HG03045 (cell line): Measurements from ENCODE around the gene RAPGEF5.

Source experiments
- ATAC-seq: cut with Tn5 transposase; IDR thresholded peaks from one replicate; pipeline ENCODE4 v1.9.1; 2021; ENCODE audit warnings: mild to moderate bottlenecking, moderate library complexity; ENCODE audit not compliant: unreplicated experiment

The RAPGEF5 gene

DNA sequence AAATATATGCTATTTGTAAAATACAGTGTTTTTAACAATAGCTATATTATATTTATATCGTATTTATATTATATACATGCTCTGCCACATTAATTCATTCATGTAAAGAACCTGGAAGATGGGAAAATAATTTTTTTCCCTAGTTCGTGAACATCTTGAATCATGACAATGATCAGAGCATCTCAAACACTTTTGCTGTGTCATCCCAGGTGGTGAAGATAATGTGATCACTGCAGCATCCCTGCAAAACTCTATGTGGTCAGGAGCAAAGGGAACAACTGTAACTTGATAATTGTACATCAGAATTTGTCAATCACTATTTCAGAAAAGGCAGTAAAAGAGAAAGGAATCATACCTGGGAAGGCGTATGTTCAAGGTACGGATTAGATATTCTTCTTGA is 39.3 kb downstream of the RAPGEF5 start:
- ATAC-seq, result no peak

DNA sequence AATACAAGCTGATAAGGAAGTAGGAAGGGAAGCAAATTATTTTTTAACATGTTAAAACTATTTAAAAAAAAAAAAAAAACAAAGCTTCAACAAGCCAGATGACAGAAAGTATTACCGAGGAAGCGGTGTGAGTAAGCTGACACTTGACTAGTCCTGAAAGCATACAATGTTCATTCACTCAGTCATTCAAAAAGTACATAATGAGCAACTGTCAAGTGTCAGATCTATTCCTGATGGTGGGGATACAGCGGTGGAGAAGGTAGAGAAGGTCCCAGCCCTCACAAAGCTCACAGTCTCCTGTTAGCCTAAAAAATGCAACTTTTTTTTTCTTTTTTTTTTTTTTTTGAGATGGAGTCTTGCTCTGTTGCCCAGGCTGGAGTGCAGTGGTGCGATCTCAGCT is 40.0 kb downstream of the RAPGEF5 start:
- no peak for ATAC-seq

- no peak for ATAC-seq
Observed at GRCh38 chr7:22307816-22308215, 49.1 kb downstream of the RAPGEF5 start.

GRCh38 chr7:22305706-22306105 is 51.2 kb downstream of the RAPGEF5 start:
- no peak for ATAC-seq

GRCh38 chr7:22302951-22303423 is 54.0 kb downstream of the RAPGEF5 start:
- no peak for ATAC-seq

GRCh38 chr7:22302193-22302592 is 54.8 kb downstream of the RAPGEF5 start:
- no peak for ATAC-seq

GRCh38 chr7:22301790-22302189 is 55.2 kb downstream of the RAPGEF5 start:
- no peak for ATAC-seq

DNA sequence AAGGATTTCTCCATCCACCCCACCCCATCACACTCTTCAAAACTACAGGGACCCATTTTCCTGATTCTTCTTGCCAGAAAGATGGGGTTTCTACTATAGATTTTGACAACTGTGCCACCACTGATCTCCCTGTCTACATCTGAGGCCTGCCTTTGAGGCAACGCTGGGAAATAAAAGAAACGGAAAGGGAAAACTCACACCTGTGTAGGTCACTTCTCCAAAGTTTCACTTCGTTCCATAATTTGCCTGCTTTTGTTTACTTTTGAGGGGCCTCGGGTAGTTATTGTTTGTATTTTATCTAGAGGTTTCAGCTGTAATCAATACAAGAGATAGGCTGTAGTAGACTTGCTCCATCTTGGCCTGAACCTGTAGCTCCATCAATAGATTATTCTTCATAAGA is 56.1 kb downstream of the RAPGEF5 start:
- no peak for ATAC-seq

- no peak for ATAC-seq
Observed at GRCh38 chr7:22296916-22297315, 60.0 kb downstream of the RAPGEF5 start.

DNA sequence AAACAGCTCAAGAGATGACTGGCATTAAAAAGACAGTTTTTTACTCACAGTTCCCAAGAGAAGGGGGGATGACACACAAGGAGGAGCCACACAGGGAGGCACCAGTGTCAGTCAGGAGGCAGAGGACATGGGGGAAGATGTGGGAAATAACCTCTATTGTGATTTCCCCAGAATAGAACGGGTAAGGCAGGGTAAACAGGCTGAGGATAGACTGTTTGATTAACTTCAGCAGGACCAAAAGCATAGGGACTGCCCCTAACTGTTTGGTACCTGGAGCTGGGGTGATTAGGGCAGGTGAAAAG is 60.7 kb downstream of the RAPGEF5 start:
- ATAC-seq, result no peak

DNA sequence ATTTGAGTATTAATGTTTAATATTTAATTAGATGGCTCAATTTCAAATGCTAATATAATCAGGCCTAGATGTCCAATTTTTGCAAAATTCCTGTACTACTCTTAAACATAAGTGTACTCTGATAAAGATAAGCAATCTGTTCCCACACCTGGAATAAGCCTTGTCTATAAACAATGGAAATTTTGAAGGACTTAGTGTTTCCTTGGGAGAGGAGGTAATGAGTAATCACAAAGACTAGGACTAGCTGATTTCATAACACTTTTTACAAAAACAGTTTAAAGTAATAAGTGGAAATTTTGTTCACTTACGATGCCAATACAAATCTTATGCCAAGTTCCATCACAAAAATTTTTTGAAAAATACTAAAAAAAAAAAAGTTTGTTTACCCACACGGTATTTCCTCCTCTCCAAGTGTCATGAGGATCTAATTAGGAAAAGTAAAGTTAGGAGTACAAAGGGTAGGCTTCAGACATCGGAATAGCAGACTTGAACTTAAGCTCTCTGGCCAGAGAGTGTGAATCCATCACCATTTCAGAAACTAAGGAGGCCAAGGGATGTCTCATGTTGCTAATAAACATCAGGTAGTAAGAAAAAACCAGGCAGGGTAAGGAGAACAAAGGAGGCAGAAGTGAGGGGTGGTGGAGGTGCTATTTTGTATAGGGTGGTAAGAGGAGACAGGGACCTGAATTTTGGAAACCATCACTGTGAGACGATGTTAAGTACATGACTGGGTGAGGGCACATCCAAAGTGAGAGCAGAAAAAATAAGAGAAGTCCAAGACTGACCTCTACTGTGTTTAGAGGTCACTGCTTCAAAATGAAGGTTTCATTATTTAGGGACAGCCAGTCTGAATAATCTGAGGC is 61.3 kb downstream of the RAPGEF5 start:
- ATAC-seq, result no peak

DNA sequence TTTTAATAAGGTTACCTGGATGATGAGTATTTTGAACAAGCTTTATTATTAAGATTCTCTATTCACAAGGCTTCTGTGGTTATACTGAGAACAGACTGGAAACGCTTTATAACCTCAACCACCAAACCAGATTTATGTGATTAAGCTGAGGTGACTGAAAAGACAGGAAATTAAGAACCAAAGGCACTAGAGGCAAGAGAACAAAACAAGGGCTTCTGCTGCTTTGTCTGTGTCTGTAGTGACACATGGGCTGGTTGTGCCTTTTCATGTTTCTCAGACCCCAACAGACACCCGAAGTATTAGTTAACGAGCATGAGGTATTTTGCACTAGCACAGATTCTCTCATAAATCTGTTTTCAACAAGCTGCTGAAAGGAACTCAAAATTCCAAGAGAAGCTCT is 64.4 kb downstream of the RAPGEF5 start:
- no peak for ATAC-seq

DNA sequence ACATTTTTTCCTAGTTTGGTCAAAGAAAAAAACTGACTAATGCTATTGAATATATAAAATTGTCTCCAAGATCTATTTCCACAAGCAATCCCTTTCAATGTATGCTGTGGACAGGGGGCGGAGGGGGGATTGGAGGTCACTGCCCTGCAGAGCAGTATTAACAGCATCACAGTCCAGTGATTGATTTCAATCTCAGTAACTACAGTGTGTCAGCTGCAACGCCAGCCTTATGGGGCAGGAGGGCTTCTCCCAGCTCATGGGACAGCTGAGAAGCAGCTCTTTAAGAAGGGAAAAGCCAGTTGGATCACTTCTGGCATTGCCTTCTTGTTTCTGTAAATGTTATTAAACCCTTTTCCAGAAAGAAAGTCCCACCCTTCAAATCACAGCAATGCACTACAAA is 65.0 kb downstream of the RAPGEF5 start:
- no peak for ATAC-seq

- ATAC-seq, result no peak
Observed at GRCh38 chr7:22288202-22288601, 68.8 kb downstream of the RAPGEF5 start.

DNA sequence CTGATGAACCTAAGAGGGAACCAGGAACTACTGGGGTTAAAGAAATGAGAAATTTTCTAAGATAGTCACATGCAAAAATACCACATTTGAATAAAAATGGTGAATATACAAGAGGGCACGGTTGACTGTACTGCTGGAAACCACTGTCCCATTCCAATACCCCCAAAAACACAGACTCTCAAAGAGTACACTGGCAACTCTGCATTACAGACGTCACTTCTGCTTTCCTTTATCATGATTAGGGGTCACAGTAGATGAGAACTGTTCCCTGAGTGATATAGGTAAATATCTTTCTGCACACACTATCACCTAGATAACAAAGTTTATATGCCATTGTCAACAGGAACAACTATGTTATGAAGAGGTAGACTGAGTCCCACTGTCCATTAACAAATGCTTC is 69.5 kb downstream of the RAPGEF5 start:
- no peak for ATAC-seq

DNA sequence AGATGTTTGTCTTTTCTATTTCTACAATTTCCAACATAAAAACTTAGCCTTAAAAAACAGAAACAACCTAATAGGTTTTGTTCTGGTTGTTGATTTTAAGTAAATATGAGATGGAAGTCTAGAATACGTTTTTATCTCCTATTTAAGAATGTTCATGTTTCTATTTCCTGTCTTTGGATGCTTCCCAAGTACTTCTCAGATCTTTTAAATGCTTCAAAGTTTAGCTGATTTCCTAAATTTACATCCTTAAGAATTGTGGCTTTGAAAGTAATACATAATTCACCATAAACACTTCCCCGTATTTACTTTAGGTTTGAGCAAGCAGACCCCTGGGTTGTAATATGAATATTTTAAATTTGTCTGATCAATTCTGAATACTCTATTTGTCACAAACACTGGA is 70.5 kb downstream of the RAPGEF5 start:
- ATAC-seq, result no peak

GRCh38 chr7:22281481-22281880 is 75.5 kb downstream of the RAPGEF5 start:
- no peak for ATAC-seq

- ATAC-seq, result no peak
Observed at GRCh38 chr7:22280031-22280430, 76.9 kb downstream of the RAPGEF5 start.

- ATAC-seq, result no peak
Observed at GRCh38 chr7:22278660-22279059, 78.3 kb downstream of the RAPGEF5 start.

DNA sequence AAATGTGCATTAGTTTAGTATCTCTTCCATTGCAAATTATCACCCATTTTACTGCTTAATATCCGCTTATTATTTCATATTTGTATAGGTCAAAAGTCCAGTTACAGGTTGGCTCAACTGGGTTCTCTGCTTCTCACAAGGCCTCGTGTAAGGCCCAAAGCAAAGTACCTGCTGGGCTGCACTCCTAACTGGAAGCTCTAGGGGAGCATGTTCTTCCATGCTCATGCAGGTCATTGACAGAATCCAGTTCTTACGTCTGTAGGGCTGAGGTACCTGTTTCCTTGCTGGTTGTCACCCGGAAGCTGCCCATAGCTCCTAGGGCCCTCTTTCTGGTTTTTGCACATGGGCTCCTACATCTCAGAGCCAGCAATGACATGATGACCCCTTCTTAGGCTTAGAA is 79.6 kb downstream of the RAPGEF5 start:
- ATAC-seq, result no peak

DNA sequence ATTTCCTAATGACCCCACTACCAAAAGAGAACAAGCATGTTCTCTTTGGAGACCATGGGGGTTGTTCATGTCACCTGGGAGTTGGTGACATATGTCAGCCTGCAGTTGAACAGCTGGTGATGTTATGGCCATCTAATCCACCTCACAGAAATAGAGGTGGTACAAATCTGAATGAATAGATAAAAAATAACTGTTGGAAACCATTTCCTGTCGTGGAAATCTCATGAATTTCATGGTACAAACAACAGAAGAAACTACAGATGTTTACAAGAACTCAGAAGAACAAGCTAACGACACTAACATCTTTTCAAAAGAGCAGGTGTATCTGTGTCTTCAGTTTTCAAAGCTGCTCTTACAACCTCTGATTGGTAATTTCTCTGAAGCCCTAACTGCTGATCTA is 81.3 kb downstream of the RAPGEF5 start:
- no peak for ATAC-seq

DNA sequence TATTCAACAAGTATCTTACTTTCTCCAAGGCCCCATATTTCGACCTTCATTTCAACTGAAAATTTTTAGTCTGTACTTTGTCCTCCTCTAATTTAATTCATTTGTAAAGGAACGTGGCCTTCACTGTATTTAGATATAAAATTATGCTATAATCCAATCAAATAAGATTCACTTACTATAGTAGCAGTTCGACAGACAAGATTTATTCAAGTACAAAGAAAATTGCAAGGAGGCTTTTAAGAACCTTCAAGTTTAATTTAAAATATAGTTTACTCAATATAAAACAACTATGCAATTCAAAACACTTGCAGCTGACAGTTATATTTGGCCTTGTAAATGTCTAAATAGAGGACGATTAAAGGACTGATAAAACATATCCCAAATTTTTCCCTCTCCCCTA is 85.6 kb downstream of the RAPGEF5 start:
- ATAC-seq, result no peak

DNA sequence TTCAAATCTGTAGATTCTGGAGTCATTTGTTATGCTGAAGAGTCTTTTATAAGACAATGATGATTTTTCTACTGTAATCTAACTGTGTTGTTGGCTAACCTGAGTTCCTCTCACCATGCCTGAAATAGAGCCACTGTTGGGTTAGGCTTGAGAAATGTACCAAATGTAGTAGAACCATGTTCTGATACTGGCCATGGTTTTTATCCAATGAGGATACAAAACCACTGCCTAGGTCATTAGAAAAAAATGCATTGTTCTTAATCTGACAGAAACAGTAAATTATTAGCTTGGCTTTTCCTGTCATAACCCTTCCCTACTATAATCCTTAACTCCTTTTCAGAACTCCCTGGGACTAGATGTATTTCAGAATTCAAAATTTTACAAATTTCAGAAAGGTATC is 86.6 kb downstream of the RAPGEF5 start:
- ATAC-seq, result no peak
